Stimulated activated CD8-positive, alpha-beta memory T cell treated with anti-CD3 and anti-CD28 coated beads, Interleukin-15, amount 100 ng/mL, for 24 hours (primary cell): ENCODE data around the gene VPS9D1.
A peak's percentile ranks its signal among the peaks of the same experiment; 100 is the strongest.

ENCODE experiments used
- DNase-seq: peaks from one replicate; pipeline ENCODE4 v3.0.0-alpha.2; 2020; ENCODE audit warnings: low read depth

The VPS9D1 gene

GRCh38 chr16:89732918-89733242, 12.2 kb upstream of the VPS9D1 start:
- no peak for DNase-seq

DNA sequence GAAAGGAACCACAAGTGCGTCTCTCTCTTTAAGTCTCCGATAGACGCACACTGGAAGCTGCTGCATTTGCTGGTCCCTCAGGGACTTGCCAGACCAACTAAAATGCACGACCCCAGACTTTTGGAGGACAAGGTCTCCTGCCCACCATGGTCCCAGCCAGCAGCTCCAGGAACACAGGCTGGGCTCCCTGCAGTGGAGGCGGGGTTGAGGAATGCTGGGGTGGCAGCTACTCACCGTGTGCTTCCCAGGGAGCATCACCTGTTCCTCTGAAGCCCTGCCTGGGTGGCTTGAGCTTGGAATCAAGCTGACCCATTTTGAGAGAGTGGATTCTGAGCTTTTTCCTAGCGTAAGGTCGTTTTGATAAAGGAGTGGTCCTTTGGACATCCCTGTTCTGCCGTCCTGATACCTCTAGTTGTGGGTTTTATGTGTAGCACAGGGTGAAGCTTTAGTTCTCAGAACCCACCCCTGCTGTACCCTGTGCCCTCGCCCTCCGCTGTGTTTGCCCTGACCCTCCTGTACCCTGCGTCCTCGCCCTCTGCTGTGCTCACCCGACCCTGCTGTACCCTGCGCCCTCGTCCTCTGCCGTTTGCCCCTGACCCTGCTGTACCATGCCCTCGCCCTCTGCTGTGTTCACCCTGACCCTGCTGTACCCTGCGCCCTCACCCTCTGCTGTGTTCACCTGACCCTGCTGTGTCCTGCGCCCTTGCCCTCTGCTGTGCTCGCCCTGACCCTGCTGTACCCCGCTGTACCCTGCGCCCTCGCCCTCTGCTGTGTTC, 11.6 kb upstream of the VPS9D1 start:
- no peak for DNase-seq

DNA sequence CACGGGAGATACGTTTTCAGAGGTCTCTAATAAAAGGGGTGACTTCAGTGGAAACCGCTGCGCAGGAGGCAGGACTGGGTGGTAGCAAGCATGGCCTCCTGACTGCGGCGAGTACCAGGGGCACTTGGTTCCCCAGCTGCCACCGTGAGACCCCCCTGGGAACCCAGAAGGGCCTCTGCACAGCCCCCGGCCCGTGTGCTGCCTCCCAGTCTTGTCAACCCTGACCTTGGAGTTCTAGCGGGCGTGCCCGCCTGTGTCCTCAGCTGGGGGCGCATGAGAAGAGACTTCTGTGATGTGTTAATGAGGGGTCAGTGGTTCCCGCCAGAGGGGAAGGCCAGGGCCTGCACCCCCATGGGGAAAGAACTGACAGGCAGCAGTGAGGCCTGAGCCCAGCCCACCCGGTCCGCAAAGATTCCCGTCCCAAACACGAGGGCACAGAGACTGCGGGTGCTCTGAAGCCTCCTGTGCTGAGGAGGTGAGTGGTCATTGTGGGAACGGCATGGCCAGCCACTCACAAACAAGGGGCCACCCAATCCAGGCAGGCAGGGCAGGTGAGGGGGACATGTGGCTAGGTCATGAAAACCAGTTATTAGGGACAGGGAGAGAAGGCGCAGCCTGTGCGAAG, 10.0 kb upstream of the VPS9D1 start:
- DNase-seq, result no peak

- DNase-seq, result no peak
Measured at GRCh38 chr16:89729863-89730593, 9.3 kb upstream of the VPS9D1 start.

DNA sequence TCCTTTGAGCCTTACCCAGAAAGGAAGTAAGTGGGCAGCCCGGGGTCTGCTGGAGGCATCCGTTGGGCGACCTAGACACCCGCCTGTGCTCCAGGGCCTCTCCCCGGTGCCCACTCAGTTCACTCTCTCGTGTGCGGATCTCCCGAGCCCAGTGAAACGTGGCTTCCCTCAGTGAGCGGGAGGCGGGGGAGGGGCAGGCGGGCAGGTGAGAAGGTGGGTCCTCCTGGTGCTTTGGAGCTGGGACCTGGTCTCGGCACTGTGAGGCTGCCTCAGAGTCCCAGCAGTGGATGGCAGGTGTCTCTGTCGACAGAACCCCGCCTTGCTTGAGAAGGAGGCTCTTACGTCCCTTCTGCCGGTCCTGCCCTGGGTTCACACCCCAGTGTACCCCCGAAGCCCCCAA, 8.6 kb upstream of the VPS9D1 start:
- no peak for DNase-seq

DNA sequence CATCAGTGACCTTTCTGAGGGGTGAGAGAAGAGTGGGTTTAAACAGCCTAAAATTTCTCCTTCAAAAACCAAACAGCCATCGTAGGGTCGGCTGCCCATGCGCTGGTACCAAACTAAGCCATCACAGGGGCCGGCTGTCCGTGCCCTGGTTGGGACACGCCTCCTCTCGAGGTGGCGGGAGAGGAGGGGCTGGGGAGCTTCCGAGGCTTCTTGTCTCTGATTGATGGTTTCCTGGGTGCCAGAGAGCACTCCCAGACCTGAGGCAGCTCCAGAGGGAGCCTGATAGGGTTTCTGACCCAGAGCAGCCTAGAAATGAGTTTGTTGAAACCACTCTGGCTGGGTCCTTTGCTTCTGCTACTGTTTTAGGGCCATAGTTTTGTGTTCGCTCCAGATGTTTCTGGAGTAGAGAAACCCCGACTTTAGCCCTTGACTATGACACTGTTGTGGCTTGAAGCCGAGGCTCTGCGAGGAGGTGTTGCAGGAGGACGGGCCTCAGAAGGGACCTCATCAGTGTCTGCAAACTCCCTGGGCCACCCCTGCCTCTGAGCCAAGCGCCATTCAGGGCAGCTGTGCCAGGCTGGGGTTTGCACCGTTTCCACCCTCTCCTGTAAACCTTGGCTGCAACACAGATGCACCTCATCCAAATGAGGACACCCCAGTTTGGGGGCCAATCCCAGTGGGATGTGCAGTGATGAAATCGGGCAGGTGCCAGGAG, 6.9 kb upstream of the VPS9D1 start:
- DNase-seq, result no peak

GRCh38 chr16:89723279-89724250, 2.9 kb upstream of the VPS9D1 start:
- DNase-seq, result no peak

DNA sequence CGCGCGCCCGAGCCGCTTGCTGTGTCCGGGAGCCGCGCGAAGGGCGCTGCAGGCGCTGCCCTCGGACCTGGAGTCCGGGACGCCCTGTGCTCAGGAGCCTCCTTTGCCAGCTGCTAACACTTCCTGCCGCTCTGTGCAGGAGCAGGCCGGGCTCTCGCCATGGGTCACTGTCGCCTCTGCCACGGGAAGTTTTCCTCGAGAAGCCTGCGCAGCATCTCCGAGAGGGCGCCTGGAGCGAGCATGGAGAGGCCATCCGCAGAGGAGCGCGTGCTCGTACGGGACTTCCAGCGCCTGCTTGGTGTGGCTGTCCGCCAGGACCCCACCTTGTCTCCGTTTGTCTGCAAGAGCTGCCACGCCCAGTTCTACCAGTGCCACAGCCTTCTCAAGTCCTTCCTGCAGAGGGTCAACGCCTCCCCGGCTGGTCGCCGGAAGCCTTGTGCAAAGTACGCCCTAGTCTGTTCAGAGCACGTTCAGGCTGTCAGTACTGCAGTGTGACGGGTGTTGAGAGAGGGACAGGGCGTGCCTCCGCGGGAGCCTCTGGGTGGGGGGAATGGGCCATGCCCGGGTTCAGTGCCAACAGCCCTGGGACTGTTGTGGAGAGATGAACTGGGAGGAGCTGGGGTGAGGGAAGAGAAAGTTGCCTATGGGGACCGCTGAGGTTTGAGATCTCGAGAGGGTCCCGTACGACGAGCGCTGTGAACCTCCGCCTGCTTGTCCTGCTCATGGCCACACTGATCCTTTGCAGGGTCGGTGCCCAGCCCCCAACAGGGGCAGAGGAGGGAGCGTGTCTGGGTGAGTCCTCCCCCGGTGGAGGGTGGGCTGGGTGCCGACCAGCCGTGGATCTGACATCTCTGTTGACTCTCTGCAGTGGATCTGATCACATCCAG, 1.9 kb upstream of the VPS9D1 start:
- no peak for DNase-seq

DNA sequence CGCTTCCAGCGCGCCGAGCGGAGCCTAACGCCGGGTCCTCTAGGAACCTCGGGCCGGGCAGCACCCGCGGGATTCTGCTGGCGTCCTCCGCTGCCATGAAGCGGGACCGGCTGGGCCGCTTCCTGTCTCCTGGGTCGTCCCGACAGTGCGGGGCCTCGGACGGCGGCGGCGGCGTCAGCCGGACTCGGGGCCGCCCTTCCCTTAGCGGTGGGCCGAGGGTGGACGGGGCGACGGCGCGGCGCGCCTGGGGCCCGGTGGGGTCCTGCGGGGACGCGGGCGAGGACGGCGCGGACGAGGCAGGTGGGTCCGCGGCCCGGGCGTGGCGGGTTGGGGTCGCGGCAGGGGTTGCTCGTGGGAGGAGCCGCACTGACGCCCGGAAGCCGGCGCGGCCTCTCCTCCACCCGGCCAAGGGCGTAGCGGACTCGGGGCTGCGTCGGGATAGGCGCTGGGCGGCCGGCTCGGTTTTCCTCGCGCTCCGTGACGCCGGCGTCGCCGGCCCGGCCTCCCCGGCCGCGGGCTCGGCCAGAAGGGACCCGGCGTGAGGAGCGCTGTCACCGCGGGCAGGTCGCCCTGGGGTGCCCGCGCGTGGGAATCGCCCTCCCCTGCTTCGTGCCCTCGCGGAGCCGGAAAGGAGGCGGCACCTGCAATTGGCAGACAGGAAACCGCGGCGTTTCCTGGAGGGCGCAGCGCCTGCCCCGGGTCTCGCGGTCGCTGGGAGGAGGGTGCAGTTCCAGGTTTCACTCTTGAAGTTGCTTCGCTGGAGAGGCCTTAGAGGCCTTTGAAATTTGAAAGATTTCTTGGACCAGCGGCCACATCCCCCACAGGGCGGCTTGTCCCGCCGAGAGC, 1.1 kb upstream of the VPS9D1 start:
- DNase-seq, result peak; percentile 76

- DNase-seq, result no peak
Measured at GRCh38 chr16:89720551-89720812, 216 bp downstream of the VPS9D1 start.

DNA sequence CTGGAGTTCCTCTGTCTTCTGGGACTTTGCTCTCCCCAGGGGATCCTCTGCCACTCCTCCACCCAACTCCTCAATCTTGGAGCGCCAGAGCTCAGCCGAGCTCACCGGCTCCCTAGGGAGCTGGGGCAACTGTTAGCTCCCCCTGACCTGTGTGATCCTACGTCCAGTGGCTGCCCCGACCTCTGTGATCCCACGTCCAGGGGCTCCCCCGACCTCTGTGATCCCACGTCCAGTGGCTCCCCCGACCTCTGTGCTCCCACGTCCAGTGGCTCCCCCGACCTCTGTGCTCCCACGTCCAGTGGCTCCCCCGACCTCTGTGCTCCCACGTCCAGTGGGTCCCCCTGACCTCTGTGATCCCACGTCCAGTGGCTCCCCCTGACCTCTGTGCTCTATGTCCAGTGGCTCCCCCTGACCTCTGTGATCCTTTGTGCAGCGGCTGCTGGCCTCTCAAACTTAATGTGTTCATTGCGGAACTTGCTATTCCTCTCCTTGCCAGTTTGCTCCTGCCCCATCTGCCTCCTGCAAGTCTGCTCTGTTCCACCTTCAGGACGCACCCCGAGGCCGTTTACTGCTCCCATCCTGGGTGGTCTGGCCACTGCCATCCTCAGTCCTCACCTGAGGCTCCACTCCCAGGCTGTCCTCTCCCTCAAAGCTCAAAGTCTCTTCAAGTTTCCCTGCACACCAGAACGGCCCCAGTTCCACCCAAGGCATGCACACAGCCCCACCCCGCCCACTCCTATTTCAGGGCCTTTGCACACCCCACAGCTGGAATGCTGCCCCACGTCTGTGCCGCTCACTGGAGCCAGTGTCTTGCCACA, 2.8 kb downstream of the VPS9D1 start:
- DNase-seq, result no peak

- DNase-seq, result no peak
Measured at GRCh38 chr16:89716916-89717687, 3.6 kb downstream of the VPS9D1 start.

DNA sequence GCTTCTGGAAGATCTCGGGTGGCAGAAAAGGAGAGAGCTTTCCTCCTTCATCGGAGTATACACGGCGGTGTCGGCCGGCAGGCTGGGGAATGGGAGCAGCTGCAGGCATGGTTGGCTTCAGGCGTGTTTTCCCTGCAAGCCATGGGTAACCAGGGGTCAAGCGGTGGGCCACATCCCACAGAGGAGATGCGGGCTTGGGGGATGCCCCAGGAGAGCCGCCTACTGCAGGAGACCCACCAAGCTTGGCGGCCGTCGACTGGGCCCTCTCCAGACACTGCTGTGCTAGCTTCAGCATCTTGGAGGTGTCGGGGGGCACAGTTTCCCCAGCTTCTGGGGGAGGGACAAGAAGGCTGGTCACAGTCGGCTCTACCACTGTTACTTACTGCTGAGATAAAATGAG, 4.2 kb downstream of the VPS9D1 start:
- DNase-seq, result no peak

DNA sequence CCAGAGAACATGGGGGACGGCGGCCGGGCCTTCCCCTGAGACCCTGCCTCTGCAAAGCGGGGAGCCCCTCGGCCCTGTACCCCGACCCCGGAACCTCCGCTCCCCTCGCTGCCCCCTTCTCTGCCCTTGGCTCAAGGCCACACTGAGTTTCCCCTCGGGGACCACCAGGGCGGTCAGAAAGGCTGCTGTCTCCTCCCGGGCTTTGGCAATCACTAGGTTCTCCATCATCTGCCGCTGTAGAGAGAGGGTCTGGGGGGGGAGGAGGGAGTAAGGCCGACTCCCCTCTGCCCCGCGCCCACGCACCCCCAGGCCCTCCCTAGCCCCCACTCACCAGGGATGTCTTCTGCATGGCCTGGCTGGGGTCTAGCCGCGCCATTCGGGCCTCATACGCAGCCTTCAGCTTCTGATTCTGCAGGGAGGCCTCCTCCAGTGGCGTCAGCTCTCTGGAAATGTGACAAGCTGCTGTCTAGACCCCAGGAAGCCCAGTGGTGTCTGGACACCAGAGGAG, 8.4 kb downstream of the VPS9D1 start:
- DNase-seq, result no peak

GRCh38 chr16:89711601-89712273, 9.0 kb downstream of the VPS9D1 start:
- no peak for DNase-seq

- DNase-seq, result no peak
Measured at GRCh38 chr16:89710709-89711564, 9.8 kb downstream of the VPS9D1 start.
